Islet precursor cell (in vitro differentiated cells): Measurements from ENCODE around the gene SLC24A3.
A peak's percentile ranks its signal among the peaks of the same experiment; 100 is the strongest.
"Not testable (repeated sequence)": the region's sequence is repeated elsewhere in the genome, so short reads cannot be mapped to it uniquely, and the experiment has no call there.

Source experiments
- DNase-seq: peaks from one replicate; pipeline ENCODE4 v3.0.0-alpha.2; 2018

The SLC24A3 gene

GRCh38 chr20:19725814-19726525 lies 513.5 kb downstream of the SLC24A3 start:
- DNase-seq = no peak

- no peak for DNase-seq
Measured at GRCh38 chr20:19727251-19727847, 514.9 kb downstream of the SLC24A3 start.

- peak; percentile 38 for DNase-seq
Measured at GRCh38 chr20:19729672-19730071, 517.2 kb downstream of the SLC24A3 start.

GRCh38 chr20:19730706-19731105 lies 518.3 kb downstream of the SLC24A3 start:
- DNase-seq = peak; percentile 19

GRCh38 chr20:19734811-19735210 lies 522.4 kb downstream of the SLC24A3 start:
- peak; percentile 18 for DNase-seq

- DNase-seq = peak; percentile 87
Measured at GRCh38 chr20:19735446-19735845, 523.0 kb downstream of the SLC24A3 start.

- peak; percentile 25 for DNase-seq
Measured at GRCh38 chr20:19737025-19737424, 524.6 kb downstream of the SLC24A3 start.

- no peak for DNase-seq
Measured at GRCh38 chr20:19738951-19739350, 526.5 kb downstream of the SLC24A3 start.

GRCh38 chr20:19739351-19739750 lies 526.9 kb downstream of the SLC24A3 start:
- no peak for DNase-seq

GRCh38 chr20:19740512-19740911 lies 528.1 kb downstream of the SLC24A3 start:
- DNase-seq = no peak

GRCh38 chr20:19741924-19742323 lies 529.5 kb downstream of the SLC24A3 start:
- DNase-seq = no peak

GRCh38 chr20:19742974-19743639 lies 530.7 kb downstream of the SLC24A3 start:
- DNase-seq = peak; percentile 24

- no peak for DNase-seq
Measured at GRCh38 chr20:19743640-19743995, 531.2 kb downstream of the SLC24A3 start.

GRCh38 chr20:19745106-19745505 lies 532.7 kb downstream of the SLC24A3 start:
- peak; percentile 13 for DNase-seq

GRCh38 chr20:19745584-19745983 lies 533.1 kb downstream of the SLC24A3 start:
- DNase-seq = no peak

- DNase-seq = no peak
Measured at GRCh38 chr20:19746396-19746795, 534.0 kb downstream of the SLC24A3 start.

- no peak for DNase-seq
Measured at GRCh38 chr20:19747903-19748302, 535.5 kb downstream of the SLC24A3 start.

GRCh38 chr20:19748681-19749080 lies 536.2 kb downstream of the SLC24A3 start:
- no peak for DNase-seq

GRCh38 chr20:19749618-19750071 lies 537.2 kb downstream of the SLC24A3 start:
- no peak for DNase-seq

- DNase-seq = no peak
Measured at GRCh38 chr20:19750101-19750606, 537.7 kb downstream of the SLC24A3 start.

- DNase-seq = no peak
Measured at GRCh38 chr20:19750907-19751636, 538.6 kb downstream of the SLC24A3 start.

GRCh38 chr20:19754201-19754600 lies 541.8 kb downstream of the SLC24A3 start:
- DNase-seq = not testable (repeated sequence)
